Progenitor cell of endocrine pancreas (in vitro differentiated cells): ENCODE results near the gene YY1AP1. TPM values are rescaled to one million over a fixed set of nuclear protein-coding genes. Genes with fewer than 3 reads are reported as not detected.
A peak's percentile ranks its signal among the peaks of the same experiment; 100 is the strongest.
"Not testable (repeated sequence)": the region's sequence is repeated elsewhere in the genome, so short reads cannot be mapped to it uniquely, and the experiment has no call there.

Experiments used
- DNase-seq: peaks from one replicate; pipeline ENCODE4 v3.0.0; 2021; ENCODE audit warnings: low spot score; ENCODE audit not compliant: unreplicated experiment
- H3K27ac Mint-ChIP-seq: 2 replicates; pipeline ENCODE4 v1.8.0; 2021; ENCODE audit warnings: mild to moderate bottlenecking, moderate library complexity, mixed read lengths
- H3K27me3 Mint-ChIP-seq: 2 replicates; pipeline ENCODE4 v1.8.0; 2021; ENCODE audit warnings: mixed read lengths
- H3K36me3 Mint-ChIP-seq: 2 replicates; pipeline ENCODE4 v1.8.0; 2022; ENCODE audit warnings: mixed read lengths; ENCODE audit not compliant: insufficient read depth
- H3K4me1 Mint-ChIP-seq: 2 replicates; pipeline ENCODE4 v1.8.0; 2021; ENCODE audit warnings: low read depth, mixed read lengths
- H3K4me3 Mint-ChIP-seq: 2 replicates; pipeline ENCODE4 v1.8.0; 2021; ENCODE audit warnings: low read depth, mild to moderate bottlenecking, moderate library complexity, mixed read lengths
- H3K9me3 Mint-ChIP-seq: 2 replicates; pipeline ENCODE4 v1.8.0; 2021; ENCODE audit warnings: low read depth, mixed read lengths
- total RNA-seq: library from RNA; stranded (reverse); gene quantifications from 2 replicates; pipeline ENCODE4 v1.2.1, GENCODE V29; 2021
- TF ChIP-seq, protein P1 (sequence below): fragments of 200-600 bp; sonication (generic); IDR thresholded peaks from one replicate; pipeline ENCODE4 v1.5.0; 2021; ENCODE audit warnings: antibody characterized with exemption, mild to moderate bottlenecking; ENCODE audit not compliant: unreplicated experiment

The YY1AP1 gene
- total RNA-seq, 1 donor from 2014 or later: 56.2 TPM

DNA sequence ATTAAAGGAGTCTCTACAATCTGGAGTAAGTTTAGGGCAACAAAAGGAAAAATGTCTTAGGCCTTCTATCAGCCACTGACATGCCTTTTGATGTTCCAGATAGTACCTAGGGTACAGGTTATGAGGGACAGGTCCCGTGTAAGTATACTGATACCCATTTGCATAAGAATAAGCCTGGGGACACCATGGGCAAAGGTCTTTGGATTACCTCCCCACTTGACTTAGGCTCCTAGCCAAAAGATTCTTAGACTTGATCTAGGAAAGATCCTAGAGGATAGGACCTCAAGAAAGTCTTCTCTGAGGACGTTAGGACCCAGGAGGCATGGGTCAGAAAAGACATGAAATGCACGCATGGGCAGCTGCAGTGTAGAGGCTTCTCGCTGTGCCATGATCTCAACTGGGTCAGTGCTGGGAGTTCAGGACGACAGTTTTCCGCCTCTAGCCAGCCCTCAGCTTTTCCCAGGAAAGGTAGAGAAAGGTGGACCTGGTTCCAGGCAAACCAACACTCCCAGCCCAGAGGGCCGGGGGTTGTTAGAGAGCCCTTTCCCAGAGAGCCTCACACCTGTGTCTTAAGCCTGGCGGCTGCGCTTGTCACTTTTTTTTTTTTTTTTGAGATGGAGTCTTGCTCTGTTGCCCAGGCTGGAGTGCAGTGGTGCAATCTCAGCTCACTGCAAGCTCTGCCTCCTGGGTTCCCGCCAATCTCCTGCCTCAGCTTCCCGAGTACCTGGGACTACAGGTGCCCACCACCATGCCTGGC lies 52.0 kb downstream of the YY1AP1 start:
- no peaks in the 10 kb centered on the region for H3K36me3 Mint-ChIP-seq
- no peaks in the 10 kb centered on the region for H3K27me3 Mint-ChIP-seq
- no peak overlapping the region for H3K4me3 Mint-ChIP-seq
- H3K4me1 Mint-ChIP-seq: peaks cover 4% of the 10 kb centered on the region
- peaks cover under 1% of the 10 kb centered on the region for H3K9me3 Mint-ChIP-seq
- H3K27ac Mint-ChIP-seq: no peak overlapping the region
- TF ChIP-seq, protein P1, sequence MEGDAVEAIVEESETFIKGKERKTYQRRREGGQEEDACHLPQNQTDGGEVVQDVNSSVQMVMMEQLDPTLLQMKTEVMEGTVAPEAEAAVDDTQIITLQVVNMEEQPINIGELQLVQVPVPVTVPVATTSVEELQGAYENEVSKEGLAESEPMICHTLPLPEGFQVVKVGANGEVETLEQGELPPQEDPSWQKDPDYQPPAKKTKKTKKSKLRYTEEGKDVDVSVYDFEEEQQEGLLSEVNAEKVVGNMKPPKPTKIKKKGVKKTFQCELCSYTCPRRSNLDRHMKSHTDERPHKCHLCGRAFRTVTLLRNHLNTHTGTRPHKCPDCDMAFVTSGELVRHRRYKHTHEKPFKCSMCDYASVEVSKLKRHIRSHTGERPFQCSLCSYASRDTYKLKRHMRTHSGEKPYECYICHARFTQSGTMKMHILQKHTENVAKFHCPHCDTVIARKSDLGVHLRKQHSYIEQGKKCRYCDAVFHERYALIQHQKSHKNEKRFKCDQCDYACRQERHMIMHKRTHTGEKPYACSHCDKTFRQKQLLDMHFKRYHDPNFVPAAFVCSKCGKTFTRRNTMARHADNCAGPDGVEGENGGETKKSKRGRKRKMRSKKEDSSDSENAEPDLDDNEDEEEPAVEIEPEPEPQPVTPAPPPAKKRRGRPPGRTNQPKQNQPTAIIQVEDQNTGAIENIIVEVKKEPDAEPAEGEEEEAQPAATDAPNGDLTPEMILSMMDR: no peak
- no peak for DNase-seq

DNA sequence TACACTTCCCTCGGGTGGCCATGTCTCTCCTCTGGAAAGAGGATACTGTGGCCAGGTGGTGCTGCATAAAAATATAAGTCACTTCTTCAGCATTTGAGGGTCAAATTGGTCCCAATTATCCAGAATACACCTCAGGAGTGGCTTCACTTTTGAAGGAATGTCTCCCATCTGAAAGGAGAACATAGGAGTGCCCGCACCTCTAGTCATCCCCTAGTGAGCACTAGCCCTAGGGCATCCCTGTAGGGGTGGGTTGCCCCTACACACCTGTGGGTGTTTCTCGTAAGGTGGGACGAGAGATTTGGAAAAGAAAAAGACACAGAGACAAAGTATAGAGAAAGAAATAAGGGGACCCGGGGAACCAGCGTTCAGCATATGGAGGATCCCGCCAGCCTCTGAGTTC lies 62.1 kb downstream of the YY1AP1 start:
- H3K4me1 Mint-ChIP-seq, H3K36me3 Mint-ChIP-seq, H3K27ac Mint-ChIP-seq, H3K4me3 Mint-ChIP-seq, DNase-seq, H3K27me3 Mint-ChIP-seq: not testable (repeated sequence)
- peaks cover 22% of the 10 kb centered on the region for H3K9me3 Mint-ChIP-seq

DNA sequence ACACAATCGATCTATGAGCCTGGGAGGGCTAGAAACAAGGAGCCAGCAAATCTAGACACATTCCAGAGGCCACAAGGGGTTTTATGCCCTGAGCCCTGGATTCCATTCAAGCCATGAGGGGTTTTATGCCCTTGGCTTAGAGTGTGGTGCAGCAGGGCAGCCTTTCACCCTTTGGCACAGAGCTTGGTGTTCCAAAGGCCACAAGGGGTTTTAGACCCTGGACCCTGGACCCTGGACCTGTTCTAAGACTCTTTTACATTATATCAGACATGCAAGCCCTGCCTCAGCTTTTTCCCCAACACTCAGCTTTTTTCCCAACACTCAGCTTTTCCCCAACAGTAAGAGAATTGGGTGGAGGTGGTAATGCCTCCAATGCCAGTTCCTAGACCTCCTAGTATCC lies 65.2 kb downstream of the YY1AP1 start:
- Mint-ChIP-seq H3K4me1 (peaks cover 2% of the 10 kb centered on the region), H3K9me3 (peaks cover 22% of the 10 kb centered on the region), H3K36me3 (peaks cover 1% of the 10 kb centered on the region), H3K4me3 (no peak overlapping the region), H3K27me3 (no peaks in the 10 kb centered on the region), H3K27ac (no peak overlapping the region)
- TF ChIP-seq, protein P1: no peak
- DNase-seq: no peak

DNA sequence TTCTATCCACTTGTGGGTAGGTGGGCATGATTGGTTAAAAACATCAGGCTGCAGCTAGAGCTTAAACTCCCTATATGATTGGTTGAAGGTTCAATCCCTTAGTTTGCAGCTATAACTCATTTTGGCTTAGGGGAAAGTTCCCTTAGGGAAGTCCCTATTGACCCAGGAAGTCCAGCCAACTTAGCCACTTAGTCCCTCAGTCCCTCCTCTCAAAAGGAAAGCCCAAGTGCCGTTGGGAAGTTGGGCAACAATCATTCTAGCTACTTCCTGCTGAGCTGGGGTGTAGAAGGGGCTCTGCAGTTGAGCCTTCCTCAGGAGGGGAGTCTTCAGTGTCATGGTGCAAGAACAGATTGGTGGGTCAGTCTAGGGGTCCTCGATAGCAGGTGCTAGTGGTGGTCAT lies 66.4 kb downstream of the YY1AP1 start:
- H3K36me3 Mint-ChIP-seq: peaks cover 1% of the 10 kb centered on the region
- peaks cover 22% of the 10 kb centered on the region for H3K9me3 Mint-ChIP-seq
- H3K27ac Mint-ChIP-seq: no peak overlapping the region
- peaks cover 2% of the 10 kb centered on the region for H3K4me1 Mint-ChIP-seq
- no peak overlapping the region for H3K4me3 Mint-ChIP-seq
- H3K27me3 Mint-ChIP-seq: no peaks in the 10 kb centered on the region
- no peak for DNase-seq
- TF ChIP-seq, protein P1: no peak

DNA sequence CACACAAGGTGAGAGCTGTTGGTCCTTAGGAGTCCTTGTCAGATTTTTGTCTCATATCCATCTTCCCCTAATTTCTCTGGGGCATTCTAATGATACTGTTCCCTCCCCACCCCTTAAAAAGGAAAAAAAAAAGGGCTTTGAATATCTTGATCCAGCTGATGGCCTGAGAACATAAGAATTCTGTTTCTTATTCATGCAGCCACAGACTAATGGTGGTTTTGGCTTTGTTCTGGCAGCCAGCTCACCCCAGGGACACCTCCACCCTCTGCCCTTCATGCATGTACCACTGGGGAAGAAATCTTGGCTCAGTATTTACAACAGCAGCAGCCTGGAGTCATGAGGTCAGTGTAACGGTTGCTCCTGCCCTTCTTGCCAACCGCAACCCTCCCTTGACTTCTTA lies 75.3 kb downstream of the YY1AP1 start:
- H3K4me3 Mint-ChIP-seq: not testable (repeated sequence)

DNA sequence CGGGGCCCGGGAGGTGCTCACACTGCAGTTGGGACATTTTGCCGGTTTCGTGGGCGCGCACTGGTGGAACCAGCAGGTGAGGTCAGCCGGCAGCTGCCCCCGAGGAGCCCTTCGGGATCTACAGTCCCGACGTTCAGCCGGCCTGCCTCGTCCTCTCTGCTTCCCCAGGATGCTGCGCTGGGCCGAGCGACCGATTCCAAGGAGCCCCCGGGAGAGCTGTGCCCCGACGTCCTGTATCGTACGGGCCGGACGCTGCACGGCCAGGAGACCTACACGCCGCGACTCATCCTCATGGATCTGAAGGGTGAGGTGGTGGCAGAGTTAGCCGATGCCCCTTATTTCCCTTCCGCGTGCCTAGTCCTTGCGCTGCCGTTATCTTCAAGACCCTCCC lies 78.3 kb downstream of the YY1AP1 start:
- not testable (repeated sequence) for H3K36me3 Mint-ChIP-seq, H3K27ac Mint-ChIP-seq, H3K4me1 Mint-ChIP-seq, H3K9me3 Mint-ChIP-seq, H3K27me3 Mint-ChIP-seq, DNase-seq
- H3K4me3 Mint-ChIP-seq: peak overlapping the region; percentile 90

More for the DNA sequence above, 75.3 kb downstream of the YY1AP1 start:
- DNase-seq, H3K4me1 Mint-ChIP-seq, H3K9me3 Mint-ChIP-seq, H3K36me3 Mint-ChIP-seq, H3K27ac Mint-ChIP-seq, H3K27me3 Mint-ChIP-seq: not testable (repeated sequence)

DNA sequence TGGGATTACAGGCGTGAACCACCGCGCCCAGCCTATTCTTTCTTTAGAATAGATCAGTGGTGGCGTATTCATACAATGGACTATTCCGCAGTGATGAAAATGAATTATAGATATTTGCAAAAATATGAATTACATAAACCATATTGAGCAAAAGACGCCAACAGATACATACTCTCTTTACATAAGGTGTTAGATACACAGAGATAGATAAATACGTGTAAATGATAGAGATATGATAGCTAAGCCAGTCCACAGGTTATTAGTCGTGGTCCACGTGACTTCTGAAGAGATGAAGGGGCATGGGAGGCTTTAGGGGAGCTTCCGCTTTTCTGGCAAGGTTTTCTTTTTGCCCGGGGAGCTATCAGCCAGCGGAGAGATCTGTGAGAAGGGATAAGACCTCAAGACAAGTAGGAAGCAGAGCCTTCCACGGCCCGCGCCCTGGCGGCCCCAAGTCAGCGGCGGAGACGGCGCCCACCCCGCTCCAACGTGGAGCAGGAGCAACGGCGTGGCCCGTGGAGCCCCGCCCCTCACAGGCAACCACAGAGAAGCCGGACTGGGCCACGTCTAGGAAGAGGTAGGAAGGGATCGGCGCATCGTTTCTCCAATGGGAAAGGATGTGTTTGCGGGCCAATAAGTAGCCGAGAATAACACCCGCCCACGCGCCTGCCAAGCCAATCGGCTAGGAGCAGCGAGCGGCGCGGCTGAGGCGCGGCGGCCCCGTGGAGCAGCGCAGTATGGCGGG lies 78.9 kb downstream of the YY1AP1 start, which contains the start of gene MSTO1:
MSTO1 (plus strand) TSS at position 704 of the 742 bp plus-strand sequence; CDS start at position 735, 31 bp downstream.
- Mint-ChIP-seq H3K4me1 (no peaks in the 10 kb centered on the region), H3K27me3 (no peaks in the 10 kb centered on the region), H3K36me3 (peaks cover 3% of the 10 kb centered on the region), H3K4me3 (peak within 1 kb of the TSS; percentile 90), H3K27ac (peak within 1 kb of the TSS; percentile 95), H3K9me3 (no peaks in the 10 kb centered on the region)
- peak; percentile 82 for DNase-seq
- TF ChIP-seq, protein P1: no peak
